ENCODE results near the gene GIPC2. TPM values are rescaled to one million over a fixed set of nuclear protein-coding genes. Genes with fewer than 3 reads are reported as not detected.
"Not testable (repeated sequence)": the region's sequence is repeated elsewhere in the genome, so short reads cannot be mapped to it uniquely, and the experiment has no call there.

Gene GIPC2, protein sequence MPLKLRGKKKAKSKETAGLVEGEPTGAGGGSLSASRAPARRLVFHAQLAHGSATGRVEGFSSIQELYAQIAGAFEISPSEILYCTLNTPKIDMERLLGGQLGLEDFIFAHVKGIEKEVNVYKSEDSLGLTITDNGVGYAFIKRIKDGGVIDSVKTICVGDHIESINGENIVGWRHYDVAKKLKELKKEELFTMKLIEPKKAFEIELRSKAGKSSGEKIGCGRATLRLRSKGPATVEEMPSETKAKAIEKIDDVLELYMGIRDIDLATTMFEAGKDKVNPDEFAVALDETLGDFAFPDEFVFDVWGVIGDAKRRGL
- total RNA-seq (1 to 10 TPM in 3 of 4 donors, under 1 TPM in 1; 0.99 to 2.5 (median 1.5) TPM), polyA plus RNA-seq (10 to 100 TPM; 13.5 to 23.8 (median 17.4) TPM)

DNA sequence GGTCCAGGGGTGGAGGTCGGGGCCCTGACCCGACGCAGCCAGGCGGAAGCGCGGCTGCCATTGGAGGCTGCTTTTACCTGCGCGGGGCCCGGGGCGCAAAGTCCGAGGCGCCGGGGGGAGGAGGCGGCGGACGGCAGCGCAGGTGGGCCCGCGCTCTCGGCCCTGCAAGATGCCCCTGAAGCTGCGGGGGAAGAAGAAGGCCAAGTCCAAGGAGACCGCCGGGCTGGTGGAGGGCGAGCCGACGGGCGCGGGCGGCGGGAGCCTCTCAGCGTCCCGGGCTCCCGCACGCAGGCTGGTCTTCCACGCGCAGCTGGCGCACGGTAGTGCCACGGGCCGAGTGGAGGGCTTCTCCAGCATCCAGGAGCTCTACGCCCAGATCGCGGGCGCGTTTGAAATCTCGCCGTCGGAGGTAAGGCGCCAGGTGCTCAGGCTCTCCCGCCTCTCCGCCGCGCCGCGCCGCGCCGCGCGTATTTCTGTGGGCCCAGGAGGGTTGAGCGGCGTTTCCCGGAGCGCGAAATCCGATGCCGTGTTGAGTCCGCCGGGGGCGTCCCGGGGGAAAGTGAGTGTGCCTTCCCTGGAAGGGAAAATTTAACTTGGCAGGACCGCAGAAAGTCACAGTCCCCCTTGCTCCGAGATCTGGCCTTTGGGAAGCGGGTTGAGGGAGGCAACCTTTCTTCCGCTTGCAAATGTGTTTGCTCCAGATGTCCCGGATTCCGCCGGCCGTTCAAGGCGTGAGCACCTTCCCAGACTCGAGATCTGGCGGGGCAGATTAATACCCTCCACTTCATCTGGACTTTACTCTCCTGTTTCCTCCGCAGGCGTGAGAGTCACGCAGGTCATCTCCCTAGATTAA lies at the start of gene GIPC2:
GIPC2 (plus strand) TSS at position 41 of the 853 bp plus-strand sequence; CDS start at position 170, 129 bp downstream.
- Histone ChIP-seq H3K9me3 (no peaks in the 10 kb centered on the region), H3K4me3 (peak within 1 kb of the TSS; percentile 37 to 58 (median 52)), H3K36me3 (no peaks in the 10 kb centered on the region), H3K27ac (peak within 1 kb of the TSS; percentile 27 to 81 (median 35)), H3K27me3 (peaks cover 3 to 36% (median 12%) of the 10 kb centered on the region in 3 donors), H3K4me1 (peaks cover 0 to 18% (median 8%) of the 10 kb centered on the region in 4 donors)
- 1 to 3% methylated on average over 85 of the region's 85 CpGs for WGBS, 2 donors
- intact Hi-C loops (cut with DNase I), result no loop called here
- no peak for TF ChIP-seq POLR2AphosphoS5 (IDR thresholded peaks at IDR 0.05)
- no peak for TF ChIP-seq POLR2A (IDR thresholded peaks at IDR 0.05)
- no peak for TF ChIP-seq EP300 (IDR thresholded peaks at IDR 0.05)
- TF ChIP-seq, protein P1, sequence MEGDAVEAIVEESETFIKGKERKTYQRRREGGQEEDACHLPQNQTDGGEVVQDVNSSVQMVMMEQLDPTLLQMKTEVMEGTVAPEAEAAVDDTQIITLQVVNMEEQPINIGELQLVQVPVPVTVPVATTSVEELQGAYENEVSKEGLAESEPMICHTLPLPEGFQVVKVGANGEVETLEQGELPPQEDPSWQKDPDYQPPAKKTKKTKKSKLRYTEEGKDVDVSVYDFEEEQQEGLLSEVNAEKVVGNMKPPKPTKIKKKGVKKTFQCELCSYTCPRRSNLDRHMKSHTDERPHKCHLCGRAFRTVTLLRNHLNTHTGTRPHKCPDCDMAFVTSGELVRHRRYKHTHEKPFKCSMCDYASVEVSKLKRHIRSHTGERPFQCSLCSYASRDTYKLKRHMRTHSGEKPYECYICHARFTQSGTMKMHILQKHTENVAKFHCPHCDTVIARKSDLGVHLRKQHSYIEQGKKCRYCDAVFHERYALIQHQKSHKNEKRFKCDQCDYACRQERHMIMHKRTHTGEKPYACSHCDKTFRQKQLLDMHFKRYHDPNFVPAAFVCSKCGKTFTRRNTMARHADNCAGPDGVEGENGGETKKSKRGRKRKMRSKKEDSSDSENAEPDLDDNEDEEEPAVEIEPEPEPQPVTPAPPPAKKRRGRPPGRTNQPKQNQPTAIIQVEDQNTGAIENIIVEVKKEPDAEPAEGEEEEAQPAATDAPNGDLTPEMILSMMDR (IDR thresholded peaks at IDR 0.05), result no peak
- no peak for DNase-seq

DNA sequence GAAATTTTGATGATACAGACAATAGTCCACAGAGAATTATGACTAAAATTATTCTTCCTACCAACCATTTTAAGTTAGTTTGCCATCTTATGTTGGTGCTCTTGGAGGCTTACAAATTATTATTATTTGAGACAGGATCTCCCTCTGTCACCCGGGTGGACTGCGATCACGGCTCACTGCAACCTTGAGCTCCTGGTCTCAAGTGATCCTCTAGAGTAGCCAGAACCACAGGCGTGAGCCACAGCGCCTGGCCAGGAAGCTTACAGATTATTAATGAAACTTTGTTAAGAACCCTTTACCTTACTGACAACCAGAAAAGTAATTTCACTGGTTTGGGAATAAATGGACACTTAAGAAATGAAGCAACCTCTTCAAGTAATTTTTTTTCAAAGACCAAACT lies 49.0 kb upstream of the GIPC2 start:
- intact Hi-C loops (cut with DNase I), result no loop called here
- Histone ChIP-seq H3K27ac (no peak overlapping the region), H3K4me1 (no peaks in the 10 kb centered on the region), H3K9me3 (no peaks in the 10 kb centered on the region), H3K36me3 (peaks cover 0 to 7% (median 0%) of the 10 kb centered on the region in 4 donors), H3K4me3 (no peak overlapping the region), H3K27me3 (no peaks in the 10 kb centered on the region)
- WGBS, 2 donors, result 97 to 98% methylated on average over 5 of the region's 5 CpGs
- DNase-seq, result no peak
- TF ChIP-seq POLR2AphosphoS5 (IDR thresholded peaks at IDR 0.05), result no peak
- no peak for TF ChIP-seq POLR2A (IDR thresholded peaks at IDR 0.05)
- TF ChIP-seq EP300 (IDR thresholded peaks at IDR 0.05), result no peak
- TF ChIP-seq, protein P1 (IDR thresholded peaks at IDR 0.05), result no peak

DNA sequence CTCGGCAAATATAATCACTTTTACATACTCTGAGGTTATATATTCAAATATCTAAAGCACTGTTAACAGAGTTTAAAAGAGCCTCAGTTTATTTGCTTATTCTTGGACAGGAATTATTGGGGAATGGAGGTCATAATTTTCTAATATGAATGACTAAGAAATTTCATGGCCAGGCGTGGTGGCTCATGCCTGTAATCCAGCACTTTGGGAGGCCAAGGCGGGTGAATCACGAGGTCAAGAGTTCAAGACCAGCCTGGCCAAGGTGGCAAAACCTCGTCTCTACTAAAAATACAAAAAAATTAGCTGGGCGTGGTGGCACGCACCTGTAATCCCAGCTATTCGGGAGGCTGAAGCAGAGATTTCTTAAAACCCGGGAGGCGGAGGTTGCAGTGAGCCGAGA lies 45.2 kb upstream of the GIPC2 start:
- intact Hi-C loops (cut with DNase I); H3K27ac ChIP-seq; H3K4me3 ChIP-seq; H3K27me3 ChIP-seq; H3K36me3 ChIP-seq; DNase-seq; H3K9me3 ChIP-seq: not testable (repeated sequence)
- WGBS, 2 donors, result 80 to 92% methylated on average over 11 of the region's 11 CpGs
- H3K4me1 ChIP-seq, result peaks cover 0 to 14% (median 4%) of the 10 kb centered on the region in 4 donors

DNA sequence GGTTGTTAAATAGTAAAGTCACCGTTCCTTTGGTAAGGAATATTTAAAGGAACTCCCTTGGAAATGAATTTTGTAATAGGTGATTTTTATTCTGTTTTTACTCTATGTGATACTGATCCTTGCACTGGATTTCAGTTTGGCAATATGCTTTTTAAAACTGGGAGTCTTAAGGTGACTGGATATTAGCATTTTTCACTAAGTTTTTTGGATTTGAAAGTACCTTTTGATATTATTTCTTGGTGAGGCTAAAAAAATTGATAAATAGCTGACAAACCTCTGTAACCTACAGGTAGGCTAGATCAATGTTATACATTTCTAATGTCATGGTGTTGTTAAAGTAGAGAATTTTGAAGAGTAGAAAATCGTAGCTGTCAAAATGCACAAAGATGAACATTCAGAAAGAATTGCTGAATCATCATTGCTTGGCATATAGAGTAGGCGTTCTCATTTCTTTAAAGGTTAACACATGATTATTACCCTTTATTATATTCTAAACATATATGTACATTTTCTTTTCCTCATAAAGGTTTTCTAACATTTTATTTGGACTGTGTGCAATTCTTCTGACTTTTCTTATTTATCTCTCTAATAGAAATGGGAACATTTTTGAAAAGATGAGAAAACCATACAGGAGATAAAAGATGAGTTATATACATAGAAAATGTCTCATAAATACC lies 42.6 kb upstream of the GIPC2 start:
- Histone ChIP-seq H3K27ac (peak overlapping the region; percentile 86 to 89 (median 88)), H3K4me3 (peak overlapping the region in 1 of 4 donors; percentile 59), H3K27me3 (no peaks in the 10 kb centered on the region), H3K36me3 (no peaks in the 10 kb centered on the region), H3K4me1 (peaks cover 0 to 34% (median 17%) of the 10 kb centered on the region in 4 donors), H3K9me3 (no peaks in the 10 kb centered on the region)
- 19 to 29% methylated on average over 3 of the region's 3 CpGs for WGBS, 2 donors
- DNase-seq, result no peak
- TF ChIP-seq, protein P1 (IDR thresholded peaks at IDR 0.05), result no peak
- no peak for TF ChIP-seq EP300 (IDR thresholded peaks at IDR 0.05)
- TF ChIP-seq POLR2A (IDR thresholded peaks at IDR 0.05), result no peak
- no peak for TF ChIP-seq POLR2AphosphoS5 (IDR thresholded peaks at IDR 0.05)
- intact Hi-C loops (cut with DNase I), result no loop called here

All from sigmoid colon (tissue), 7 donors.